HEK293 (cell line): ENCODE results near the gene KRT16.
A peak's percentile ranks its signal among the peaks of the same experiment; 100 is the strongest.

Experiments
- CTCF ChIA-PET: fragments of 350-600 bp; formaldehyde crosslinking; extraction: SDS; loops from one replicate; lab custom pipeline; 2021; ENCODE audit warnings: antibody characterized with exemption; lab: Yijun Ruan, JAX
- POLR2A ChIA-PET: fragments of 300-600 bp; formaldehyde crosslinking; extraction: SDS; loops from one replicate; lab custom pipeline; 2020; ENCODE audit warnings: antibody characterized with exemption, inconsistent platforms; lab: Yijun Ruan, JAX
- H3K27ac ChIP-seq: fragments of 200-500 bp; sonication (Bioruptor generic); 2 replicates; pipeline ENCODE4 v1.5.1; 2014; ENCODE audit warnings: low read depth, low read length, control low read depth, inconsistent platforms; ENCODE audit errors: extremely low read depth
- H3K36me3 ChIP-seq, 2 experiments: fragments of 200-500 bp in 1 of 2; sonication (Bioruptor generic) in 1 of 2; 1 replicate in 1 of 2; 2 replicates in 1 of 2; pipeline ENCODE4 v1.5.1; 2014 to 2017; ENCODE audit warnings: inconsistent platforms in 2 of 2, low read length in 2 of 2; ENCODE audit not compliant: control insufficient read depth in 2 of 2, insufficient read depth in 1 of 2
- H3K4me1 ChIP-seq: fragments of 200-500 bp; sonication (Bioruptor generic); 2 replicates; pipeline ENCODE4 v1.5.1; 2014; ENCODE audit warnings: mild to moderate bottlenecking, low read length, inconsistent platforms; ENCODE audit not compliant: control insufficient read depth, insufficient read depth
- H3K4me3 ChIP-seq: 2 replicates; pipeline ENCODE4 v1.5.1; 2011; ENCODE audit warnings: low read depth, mild to moderate bottlenecking, control low read depth, low read length, moderate library complexity
- H3K9me3 ChIP-seq: fragments of 200-500 bp; sonication (Bioruptor generic); 2 replicates; pipeline ENCODE4 v1.5.1; 2014; ENCODE audit warnings: low read depth, low read length, inconsistent platforms; ENCODE audit not compliant: control insufficient read depth, insufficient read depth
- FEZF1 ChIP-seq: fragments of 450-650 bp; formaldehyde crosslinking; IDR thresholded peaks from 2 replicates; pipeline ENCODE4 v1.5.1; 2016; ENCODE audit warnings: missing biosample characterization, missing genetic modification characterization
- GLI2 ChIP-seq: fragments of 450-650 bp; formaldehyde crosslinking; IDR thresholded peaks from 2 replicates; pipeline ENCODE4; 2017; ENCODE audit warnings: missing biosample characterization, missing genetic modification characterization, low read depth, borderline replicate concordance
- GLIS2 ChIP-seq: fragments of 450-650 bp; formaldehyde crosslinking; IDR thresholded peaks from 2 replicates; pipeline ENCODE4 v1.5.1; 2016; ENCODE audit warnings: missing biosample characterization, missing genetic modification characterization
- HIC1 ChIP-seq: fragments of 450-650 bp; formaldehyde crosslinking; IDR thresholded peaks from 2 replicates; pipeline ENCODE4 v1.5.1; 2016; ENCODE audit warnings: missing biosample characterization, missing genetic modification characterization
- KLF9 ChIP-seq: fragments of 450-650 bp; formaldehyde crosslinking; IDR thresholded peaks from 2 replicates; pipeline ENCODE4 v1.5.1; 2016; ENCODE audit warnings: missing biosample characterization, missing genetic modification characterization, low read depth
- MZF1 ChIP-seq: fragments of 450-650 bp; formaldehyde crosslinking; IDR thresholded peaks from 2 replicates; pipeline ENCODE4 v1.5.1; 2017; ENCODE audit warnings: missing biosample characterization, missing genetic modification characterization, borderline replicate concordance
- YY2 ChIP-seq: fragments of 450-650 bp; formaldehyde crosslinking; IDR thresholded peaks from 2 replicates; pipeline ENCODE4 v1.5.1; 2016; ENCODE audit warnings: missing biosample characterization, missing genetic modification characterization
- ZBTB7A ChIP-seq: fragments of 450-650 bp; formaldehyde crosslinking; IDR thresholded peaks from 2 replicates; pipeline ENCODE4 v1.5.1; 2016; ENCODE audit warnings: low read depth, missing biosample characterization, missing genetic modification characterization
- ZFHX2 ChIP-seq: fragments of 450-650 bp; formaldehyde crosslinking; conservative IDR thresholded peaks from 2 replicates; pipeline ENCODE4 v1.5.1; 2016; ENCODE audit warnings: missing biosample characterization, missing genetic modification characterization
- ZFP41 ChIP-seq: fragments of 450-650 bp; formaldehyde crosslinking; IDR thresholded peaks from 2 replicates; pipeline ENCODE4 v1.5.1; 2016; ENCODE audit warnings: missing biosample characterization, missing genetic modification characterization, borderline replicate concordance
- ZNF157 ChIP-seq: fragments of 450-650 bp; formaldehyde crosslinking; IDR thresholded peaks from 2 replicates; pipeline ENCODE4 v1.5.1; 2016; ENCODE audit warnings: missing biosample characterization, missing genetic modification characterization
- ZNF16 ChIP-seq: fragments of 450-650 bp; formaldehyde crosslinking; IDR thresholded peaks from 2 replicates; pipeline ENCODE4 v1.5.1; 2016; ENCODE audit warnings: low read depth, missing biosample characterization, missing genetic modification characterization
- ZNF221 ChIP-seq: fragments of 450-650 bp; formaldehyde crosslinking; IDR thresholded peaks from 2 replicates; pipeline ENCODE4 v1.5.1; 2017; ENCODE audit warnings: missing biosample characterization, missing genetic modification characterization, borderline replicate concordance
- ZNF26 ChIP-seq: fragments of 450-650 bp; formaldehyde crosslinking; IDR thresholded peaks from 2 replicates; pipeline ENCODE4 v1.5.1; 2016; ENCODE audit warnings: missing biosample characterization, missing genetic modification characterization
- ZNF48 ChIP-seq: fragments of 450-650 bp; formaldehyde crosslinking; IDR thresholded peaks from 2 replicates; pipeline ENCODE4 v1.5.1; 2016; ENCODE audit warnings: missing biosample characterization, missing genetic modification characterization
- ZNF501 ChIP-seq: fragments of 450-650 bp; formaldehyde crosslinking; IDR thresholded peaks from 2 replicates; pipeline ENCODE4 v1.5.1; 2016; ENCODE audit warnings: missing biosample characterization, missing genetic modification characterization
- ZNF529 ChIP-seq: fragments of 450-650 bp; formaldehyde crosslinking; IDR thresholded peaks from 2 replicates; pipeline ENCODE4 v1.5.1; 2017; ENCODE audit warnings: missing genetic modification characterization, missing biosample characterization; ENCODE audit not compliant: insufficient replicate concordance
- ZNF530 ChIP-seq: fragments of 450-650 bp; formaldehyde crosslinking; IDR thresholded peaks from 2 replicates; pipeline ENCODE4 v1.5.1; 2016; ENCODE audit warnings: low read depth, missing biosample characterization, missing genetic modification characterization
- ZNF555 ChIP-seq: fragments of 450-650 bp; formaldehyde crosslinking; conservative IDR thresholded peaks from 2 replicates; pipeline ENCODE4 v1.5.1; 2017; ENCODE audit warnings: missing biosample characterization, mild to moderate bottlenecking, missing genetic modification characterization, inconsistent platforms
- ZNF580 ChIP-seq: fragments of 450-650 bp; formaldehyde crosslinking; IDR thresholded peaks from 2 replicates; pipeline ENCODE4 v1.5.1; 2016; ENCODE audit warnings: missing biosample characterization, missing genetic modification characterization
- ZNF600 ChIP-seq: fragments of 450-650 bp; formaldehyde crosslinking; IDR thresholded peaks from 2 replicates; pipeline ENCODE4 v1.5.1; 2016; ENCODE audit warnings: missing biosample characterization, missing genetic modification characterization
- ZNF624 ChIP-seq: fragments of 450-650 bp; formaldehyde crosslinking; IDR thresholded peaks from 2 replicates; pipeline ENCODE4 v1.5.1; 2017; ENCODE audit warnings: missing biosample characterization, missing genetic modification characterization
- ZNF660 ChIP-seq: fragments of 450-650 bp; IDR thresholded peaks from 2 replicates; pipeline ENCODE4 v1.5.1; 2018; ENCODE audit warnings: missing biosample characterization, mild to moderate bottlenecking, missing genetic modification characterization
- ZNF701 ChIP-seq: fragments of 450-650 bp; formaldehyde crosslinking; IDR thresholded peaks from 2 replicates; pipeline ENCODE4 v1.5.1; 2016; ENCODE audit warnings: missing biosample characterization, missing genetic modification characterization
- ZNF785 ChIP-seq: fragments of 450-650 bp; formaldehyde crosslinking; IDR thresholded peaks from 2 replicates; pipeline ENCODE4 v1.5.1; 2016; ENCODE audit warnings: missing biosample characterization, missing genetic modification characterization
- ZNF791 ChIP-seq: fragments of 450-650 bp; formaldehyde crosslinking; IDR thresholded peaks from 2 replicates; pipeline ENCODE4 v1.5.1; 2016; ENCODE audit warnings: missing biosample characterization, missing genetic modification characterization
- ZNF792 ChIP-seq: fragments of 450-650 bp; formaldehyde crosslinking; IDR thresholded peaks from 2 replicates; pipeline ENCODE4 v1.5.1; 2016; ENCODE audit warnings: missing biosample characterization, missing genetic modification characterization
- ZSCAN5A ChIP-seq: fragments of 450-650 bp; formaldehyde crosslinking; IDR thresholded peaks from 2 replicates; pipeline ENCODE4 v1.5.1; 2016; ENCODE audit warnings: missing biosample characterization, missing genetic modification characterization

The KRT16 gene

GRCh38 chr17:41636652-41637051, 24.1 kb upstream of the KRT16 start:
- no peak overlapping the region for H3K4me3 ChIP-seq
- TF ChIP-seq HIC1 (tag by site-specific recombination) (0 out of 2 replicates have a peak, but pooled peaks have one; percentile 23), ZNF580 (tag by site-specific recombination) (no peak)
- TF ChIP-seq, all 188 proteins: peak for 1
- CTCF ChIA-PET, result interaction anchor here (3.2 kb wide), 1 partner anchor 11 kb away, joined by 21 read pairs; no protein-coding TSS in a partner anchor
- H3K4me1 ChIP-seq, result no peaks in the 10 kb centered on the region
- no peaks in the 10 kb centered on the region for H3K9me3 ChIP-seq
- H3K27ac ChIP-seq, result no peak overlapping the region
- POLR2A ChIA-PET, result interaction anchor here (0.6 kb wide), 1 partner anchor 73 kb away, joined by 3 read pairs; no protein-coding TSS in a partner anchor
- H3K36me3 ChIP-seq, result no peaks in the 10 kb centered on the region

- ChIA-PET POLR2A (interaction anchor here (0.6 to 1.6 kb wide), 3 partner anchors 53 to 298 kb away, joined by 3 to 7 read pairs (median 5); partner anchors contain the start of gene EIF1), CTCF (interaction anchor here (0.5 to 3.2 kb wide), 5 partner anchors 13 to 117 kb away, joined by 3 to 21 read pairs (median 4); partner anchors contain the start of gene KRT15)
- Histone ChIP-seq H3K4me3 (no peak overlapping the region), H3K36me3 (no peaks in the 10 kb centered on the region), H3K9me3 (no peaks in the 10 kb centered on the region), H3K27ac (no peak overlapping the region), H3K4me1 (no peaks in the 10 kb centered on the region)
- TF ChIP-seq ZFHX2 (tag by site-specific recombination) (no peak), ZNF785 (tag by site-specific recombination) (no peak), ZNF501 (no peak), ZNF660 (tag by site-specific recombination) (no peak), ZNF48 (tag by site-specific recombination) (no peak), MZF1 (tag by site-specific recombination) (no peak), ZNF555 (tag by site-specific recombination) (no peak), ZNF221 (tag by site-specific recombination) (no peak), KLF9 (tag by site-specific recombination) (no peak), ZNF600 (tag by site-specific recombination) (peak; percentile 71), ZNF791 (tag by site-specific recombination) (no peak), ZNF529 (tag by site-specific recombination) (no peak), ZNF26 (tag by site-specific recombination) (no peak), ZNF792 (tag by site-specific recombination) (no peak), GLIS2 (0 out of 2 replicates have a peak, but pooled peaks have one; percentile 9), YY2 (tag by site-specific recombination) (no peak), ZFP41 (tag by site-specific recombination) (no peak), ZNF624 (tag by site-specific recombination) (no peak), ZNF157 (no peak), ZNF530 (tag by site-specific recombination) (no peak), ZBTB7A (no peak), FEZF1 (tag by site-specific recombination) (peak; percentile 44; the same call in 1 of the 2 replicates), GLI2 (tag by site-specific recombination) (no peak), ZSCAN5A (tag by site-specific recombination) (no peak), ZNF16 (tag by site-specific recombination) (no peak), ZNF701 (tag by site-specific recombination) (no peak)
Observed at GRCh38 chr17:41635121-41636097, 22.8 kb upstream of the KRT16 start.
